ENCODE data around the gene TAF4B.

- TF ChIP-seq EZH2 (IDR thresholded peaks at IDR 0.05; ENCODE audit: borderline replicate concordance, insufficient read depth, low read depth, low read length, poor library complexity, severe bottlenecking) (no peak), CTCF (IDR thresholded peaks at IDR 0.05) (no peak)
Measured at GRCh38 chr18:26403491-26403890, 177.2 kb downstream of the TAF4B start.
